ENCODE results near the gene UBE2E3. TPM values are rescaled to one million over a fixed set of nuclear protein-coding genes. Genes with fewer than 3 reads are reported as not detected.
A peak's percentile ranks its signal among the peaks of the same experiment; 100 is the strongest.

Gene UBE2E3
- total and polyA plus RNA-seq, 2 of the 4 experiments (the other 2 are of a cell fraction), result 106 to 114 TPM

GRCh38 chr2:181112916-181113315 lies 132.5 kb downstream of the UBE2E3 start:
- Histone ChIP-seq H4K5ac (ENCODE audit: low read depth, low read length) (no peak overlapping the region), H3K4me2 (ENCODE audit: low read depth, low read length) (no peak overlapping the region), H4K91ac (ENCODE audit: insufficient read depth, low read depth, low read length) (no peak overlapping the region), H4K20me1 (ENCODE audit: insufficient read depth, low read length) (no peaks in the 10 kb centered on the region), H3K27ac (ENCODE audit: insufficient read depth, low read length) (no peak overlapping the region), H3K23ac (ENCODE audit: low read depth, low read length) (no peak overlapping the region), H2AFZ (replicated peaks; ENCODE audit: low read length, poor library complexity) (no peak overlapping the region), H2BK15ac (ENCODE audit: low read depth, low read length) (0 out of 3 replicates have a peak overlapping the region, but pooled peaks have one; percentile 13), H4K8ac (ENCODE audit: low read depth in 2 of 2, low read length in 2 of 2) (no peak overlapping the region), H3K9me1 (ENCODE audit: insufficient read depth, low read length) (no peaks in the 10 kb centered on the region), H3K56ac (ENCODE audit: extremely low read depth, insufficient read depth, low read length) (no peak overlapping the region), H3K9me3 (ENCODE audit: control insufficient read depth, insufficient read depth, low read length) (no peaks in the 10 kb centered on the region), H3K9ac (ENCODE audit: low read depth, low read length) (no peak overlapping the region), H3K79me1 (ENCODE audit: low read depth in 1 of 2, low read length in 2 of 2) (no peaks in the 10 kb centered on the region), H3K4me1 (ENCODE audit: control insufficient read depth, insufficient read depth, low read length) (no peaks in the 10 kb centered on the region), H3K36me3 (ENCODE audit: control insufficient read depth, insufficient read depth, low read length) (no peaks in the 10 kb centered on the region), H2AK5ac (ENCODE audit: low read depth, low read length) (no peak overlapping the region), H2BK20ac (ENCODE audit: low read depth, low read length) (no peak overlapping the region), H2BK5ac (ENCODE audit: low read depth, low read length, poor library complexity, severe bottlenecking) (no peak overlapping the region), H3K4ac (ENCODE audit: low read depth, low read length) (no peak overlapping the region), H2BK120ac (ENCODE audit: low read depth, low read length) (no peak overlapping the region), H3K4me3 (ENCODE audit: insufficient read depth, low read depth, low read length) (no peak overlapping the region), H3K27me3 (ENCODE audit: control insufficient read depth, insufficient read depth, low read length) (no peaks in the 10 kb centered on the region), H2AK9ac (replicated peaks; ENCODE audit: low read depth, low read length, poor library complexity) (no peak overlapping the region), H3K14ac (replicated peaks; ENCODE audit: low read depth, low read length) (no peak overlapping the region), H3K18ac (ENCODE audit: low read depth, low read length) (no peak overlapping the region)
- no peak for TF ChIP-seq NFE2L2 (IDR thresholded peaks at IDR 0.05; ENCODE audit: low read depth, low read length)
- no peak for TF ChIP-seq SMC3 (IDR thresholded peaks at IDR 0.05; ENCODE audit: low read depth, low read length)
- no peak for TF ChIP-seq MXI1 (IDR thresholded peaks at IDR 0.05; ENCODE audit: borderline replicate concordance, low read depth, low read length)
- TF ChIP-seq POLR2A (IDR thresholded peaks at IDR 0.05; ENCODE audit: low read depth, low read length), result no peak
- TF ChIP-seq MAZ (IDR thresholded peaks at IDR 0.05; ENCODE audit: borderline replicate concordance, low read depth, low read length), result no peak
- TF ChIP-seq FOS (IDR thresholded peaks at IDR 0.05; ENCODE audit: low read depth, low read length), result no peak
- no peak for TF ChIP-seq RAD21 (IDR thresholded peaks at IDR 0.05; ENCODE audit: low read length)
- no peak for TF ChIP-seq BHLHE40 (IDR thresholded peaks at IDR 0.05; ENCODE audit: low read depth, low read length)
- no peak for TF ChIP-seq CHD1 (IDR thresholded peaks at IDR 0.05; ENCODE audit: low read depth, low read length)
- no peak for TF ChIP-seq MAFK (IDR thresholded peaks at IDR 0.05; ENCODE audit: low read depth, low read length)
- TF ChIP-seq, protein P1, sequence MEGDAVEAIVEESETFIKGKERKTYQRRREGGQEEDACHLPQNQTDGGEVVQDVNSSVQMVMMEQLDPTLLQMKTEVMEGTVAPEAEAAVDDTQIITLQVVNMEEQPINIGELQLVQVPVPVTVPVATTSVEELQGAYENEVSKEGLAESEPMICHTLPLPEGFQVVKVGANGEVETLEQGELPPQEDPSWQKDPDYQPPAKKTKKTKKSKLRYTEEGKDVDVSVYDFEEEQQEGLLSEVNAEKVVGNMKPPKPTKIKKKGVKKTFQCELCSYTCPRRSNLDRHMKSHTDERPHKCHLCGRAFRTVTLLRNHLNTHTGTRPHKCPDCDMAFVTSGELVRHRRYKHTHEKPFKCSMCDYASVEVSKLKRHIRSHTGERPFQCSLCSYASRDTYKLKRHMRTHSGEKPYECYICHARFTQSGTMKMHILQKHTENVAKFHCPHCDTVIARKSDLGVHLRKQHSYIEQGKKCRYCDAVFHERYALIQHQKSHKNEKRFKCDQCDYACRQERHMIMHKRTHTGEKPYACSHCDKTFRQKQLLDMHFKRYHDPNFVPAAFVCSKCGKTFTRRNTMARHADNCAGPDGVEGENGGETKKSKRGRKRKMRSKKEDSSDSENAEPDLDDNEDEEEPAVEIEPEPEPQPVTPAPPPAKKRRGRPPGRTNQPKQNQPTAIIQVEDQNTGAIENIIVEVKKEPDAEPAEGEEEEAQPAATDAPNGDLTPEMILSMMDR (conservative IDR thresholded peaks at IDR 0.05; ENCODE audit: low read depth, low read length), result no peak
- TF ChIP-seq USF2 (IDR thresholded peaks at IDR 0.05; ENCODE audit: low read depth, low read length), result no peak
- TF ChIP-seq CEBPB (IDR thresholded peaks at IDR 0.05; ENCODE audit: low read depth, low read length), result no peak
- dilution Hi-C loops (cut with HindIII; ENCODE audit: low sequenced_read_pairs, unreplicated experiment) (no loop called here), intact Hi-C loops (cut with micrococcal nuclease) (no loop called here), in situ Hi-C loops (cut with MboI; ENCODE audit: low sequenced_read_pairs) (loop anchor here (10.0 to 25.0 kb wide), 2 partner anchors 342 to 999 kb away; partner anchors contain the start of gene ITGA4)
- ChIA-PET POLR2A (ENCODE audit: unreplicated experiment) (no interaction called here), CTCF (interaction anchor here (0.7 to 1.0 kb wide), 2 partner anchors 17 to 43 kb away, joined by 3 read pairs; no protein-coding TSS in a partner anchor)
- BruUV-seq (replicated peaks), result no TSS peak
- no CpG with 5 or more reads among the region's 1 CpG for WGBS, 2 experiments (ENCODE audit: extremely low coverage in 2 of 2, insufficient read length in 1 of 2)
- ATAC-seq (ENCODE audit: low read depth) (no peak), DNase-seq (no peak)
